Thyroid gland (tissue), 4 donors: ENCODE results near the gene STK38L. TPM values are rescaled to one million over a fixed set of nuclear protein-coding genes. Genes with fewer than 3 reads are reported as not detected.

Source experiments
- DNase-seq, 2 donors: peaks; one replicate each; pipeline ENCODE4 v3.0.0-alpha.2; 2019
- H3K27ac ChIP-seq, 3 donors: fragments of 200-600 bp; sonication (generic); 1 replicate in 2 of 3; 2 replicates in 1 of 3; pipeline ENCODE4 v1.5.1; 2016 to 2019; ENCODE audit warnings: mild to moderate bottlenecking in 1 of 3, moderate library complexity in 1 of 3
- H3K27me3 ChIP-seq: fragments of 200-600 bp; sonication (generic); one replicate; pipeline ENCODE4 v1.5.1; 2019
- H3K36me3 ChIP-seq, 2 donors: fragments of 200-600 bp; sonication (generic); one replicate each; pipeline ENCODE4 v1.5.1; 2016 to 2019
- H3K4me1 ChIP-seq, 2 donors: fragments of 200-600 bp; sonication (generic); one replicate each; pipeline ENCODE4 v1.5.1; 2017 to 2019
- H3K4me3 ChIP-seq, 3 donors: fragments of 200-600 bp; sonication (generic); replicated peaks in 1 of 3; 1 replicate in 2 of 3; 2 replicates in 1 of 3; pipeline ENCODE4 v1.5.1; 2016; ENCODE audit warnings: mild to moderate bottlenecking in 1 of 3
- H3K9me3 ChIP-seq: fragments of 200-600 bp; sonication (generic); one replicate; pipeline ENCODE4 v1.5.1; 2017
- CTCF ChIP-seq, 6 experiments: fragments of 200-600 bp in 3 of 6; fragments of 450-650 bp in 3 of 6; sonication (generic) in 3 of 6; IDR thresholded peaks; one replicate each; pipeline ENCODE4 v1.5.1; 2016 to 2019; ENCODE audit warnings: antibody characterized with exemption in 6 of 6, mild to moderate bottlenecking in 2 of 6, inconsistent platforms in 1 of 6, moderate library complexity in 1 of 6
- POLR2A ChIP-seq, 2 donors: fragments of 450-650 bp; IDR thresholded peaks; one replicate each; pipeline ENCODE4 v1.6.1; 2017; ENCODE audit warnings: antibody characterized with exemption in 2 of 2, mild to moderate bottlenecking in 2 of 2, moderate library complexity in 1 of 2
- WGBS, 2 donors: methylation state at CpG; one replicate each; pipeline ENCODE4 v1.1.5; 2017; 5-methylcytosine and 5-hydroxymethylcytosine counted together
- intact Hi-C: fragments of 100-400 bp; cut with DNase I; formaldehyde crosslinking; loops from one replicate; pipeline ENCODE4 v1.15.1; 2023
- total RNA-seq, 4 donors: library from RNA; depleted of rRNA; stranded (reverse); fragments of >200 nt; gene quantifications; one replicate each; pipeline ENCODE4 v1.2.3, GENCODE V29; 2016

The STK38L gene
- total RNA-seq, 4 donors from 2014 or later: 20.1 to 42.2 (median 27.0) TPM

- WGBS, 2 donors: 95 to 96% methylated on average over 2 of the region's 2 CpGs
- no peak for DNase-seq
- intact Hi-C loops: no loop called here
- H3K9me3 ChIP-seq: no peaks in the 10 kb centered on the region
- TF ChIP-seq POLR2A (IDR thresholded peaks at IDR 0.05) (no peak), CTCF (IDR thresholded peaks at IDR 0.05) (no peak)
- no peaks in the 10 kb centered on the region for H3K36me3 ChIP-seq
- no peaks in the 10 kb centered on the region for H3K27me3 ChIP-seq
- H3K4me3 ChIP-seq: no peak overlapping the region
- no peaks in the 10 kb centered on the region for H3K4me1 ChIP-seq
- no peak overlapping the region for H3K27ac ChIP-seq
Measured at GRCh38 chr12:27361372-27361771, 117.3 kb downstream of the STK38L start.

GRCh38 chr12:27366621-27367020 is 122.5 kb downstream of the STK38L start:
- DNase-seq: no peak
- no peak overlapping the region for H3K4me3 ChIP-seq
- no peaks in the 10 kb centered on the region for H3K27me3 ChIP-seq
- intact Hi-C loops: no loop called here
- no peaks in the 10 kb centered on the region for H3K9me3 ChIP-seq
- H3K27ac ChIP-seq: no peak overlapping the region
- H3K36me3 ChIP-seq: no peaks in the 10 kb centered on the region
- 88 to 89% methylated on average over 3 of the region's 3 CpGs for WGBS, 2 donors
- TF ChIP-seq POLR2A (IDR thresholded peaks at IDR 0.05) (no peak), CTCF (IDR thresholded peaks at IDR 0.05) (no peak)
- H3K4me1 ChIP-seq: no peaks in the 10 kb centered on the region

GRCh38 chr12:27367078-27367477 is 123.0 kb downstream of the STK38L start:
- 84 to 93% methylated on average over 6 of the region's 6 CpGs for WGBS, 2 donors
- H3K27ac ChIP-seq: no peak overlapping the region
- intact Hi-C loops: no loop called here
- H3K27me3 ChIP-seq: no peaks in the 10 kb centered on the region
- H3K4me3 ChIP-seq: no peak overlapping the region
- H3K9me3 ChIP-seq: no peaks in the 10 kb centered on the region
- DNase-seq: no peak
- no peaks in the 10 kb centered on the region for H3K36me3 ChIP-seq
- no peaks in the 10 kb centered on the region for H3K4me1 ChIP-seq
- TF ChIP-seq CTCF (IDR thresholded peaks at IDR 0.05): no peak
- no peak for TF ChIP-seq POLR2A (IDR thresholded peaks at IDR 0.05)

Other genes starting within 250 kb of the STK38L start
- 100 to 1,000 TPM in 1 of 4 donors, 10 to 100 TPM in 3; 69.7 to 213 (median 76.8) TPM for gene TM7SF3, start 229.9 kb upstream of the STK38L start, total RNA-seq
- gene MED21, start 221.7 kb upstream of the STK38L start, total RNA-seq: 10 to 100 TPM; 49.0 to 92.8 (median 73.8) TPM
- not detected for gene C12orf71, start 161.7 kb upstream of the STK38L start, total RNA-seq
- 1 to 10 TPM in 1 of 4 donors, under 1 TPM in 3; 0.63 to 3.2 (median 0.68) TPM for gene BMAL2, start 88.5 kb downstream of the STK38L start, total RNA-seq
- gene SMCO2, start 202.4 kb downstream of the STK38L start, total RNA-seq: not detected